ENCODE data around the gene SLC6A15. TPM values are rescaled to one million over a fixed set of nuclear protein-coding genes. Genes with fewer than 3 reads are reported as not detected.

The SLC6A15 gene
- total RNA-seq, 1 experiment from 2014 or later: 0.07 TPM

DNA sequence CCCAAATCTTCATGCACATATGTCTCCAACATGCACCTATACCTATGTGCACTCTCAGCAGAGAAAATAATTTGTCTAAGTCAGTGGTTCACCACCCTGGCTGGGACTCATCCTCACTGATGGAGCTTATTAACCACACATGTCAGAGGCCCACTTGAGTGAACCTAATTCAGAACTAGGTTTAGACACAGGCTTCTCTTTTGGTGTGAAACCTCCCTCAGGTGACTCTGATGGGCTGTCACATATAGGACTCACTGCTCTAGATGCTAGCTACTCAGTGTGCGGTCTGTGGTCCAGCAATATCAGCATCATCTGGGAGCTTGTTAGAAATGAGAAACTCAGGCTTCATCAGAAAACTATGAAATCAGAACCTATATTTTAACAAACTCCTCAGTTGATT is 85.7 kb downstream of the SLC6A15 start:
- Histone ChIP-seq H4K20me1 (ENCODE audit: insufficient read depth) (no peaks in the 10 kb centered on the region; the same call in 1 of the 2 replicates), H3K27me3 (ENCODE audit: insufficient read depth, low read length) (no peaks in the 10 kb centered on the region), H3K79me2 (ENCODE audit: insufficient read depth, low read length) (no peaks in the 10 kb centered on the region), H3K9me2 (ENCODE audit: insufficient read depth) (no peaks in the 10 kb centered on the region), H3K36me3 (ENCODE audit: control insufficient read depth in 1 of 2, insufficient read depth in 2 of 2, low read length in 2 of 2) (no peaks in the 10 kb centered on the region), H3K9me3 (ENCODE audit: control insufficient read depth in 1 of 2, insufficient read depth in 1 of 2, low read depth in 1 of 2, low read length in 2 of 2) (no peaks in the 10 kb centered on the region), H3K4me1 (ENCODE audit: control insufficient read depth in 1 of 2, insufficient read depth in 2 of 2, low read length in 2 of 2) (no peaks in the 10 kb centered on the region), H3K4me2 (ENCODE audit: low read length) (no peak overlapping the region), H3K9ac (ENCODE audit: low read length) (no peak overlapping the region), H2AFZ (ENCODE audit: low read depth, low read length, poor library complexity, severe bottlenecking) (no peak overlapping the region), H3K4me3 (replicated peaks in 1 of 2; ENCODE audit: low read depth in 1 of 2, low read length in 2 of 2) (no peak overlapping the region), H3K27ac (ENCODE audit: low read depth, low read length) (no peak overlapping the region)
- TF ChIP-seq ZFX (IDR thresholded peaks at IDR 0.05) (no peak), ELF1 (IDR thresholded peaks at IDR 0.05; ENCODE audit: borderline replicate concordance, low read depth) (no peak), MAX (IDR thresholded peaks at IDR 0.05) (no peak), POLR2AphosphoS5 (IDR thresholded peaks at IDR 0.05; ENCODE audit: low read depth, low read length) (no peak), YY1 (IDR thresholded peaks at IDR 0.05; ENCODE audit: extremely low read depth, insufficient replicate concordance, low read depth, low read length) (no peak), CBX3 (IDR thresholded peaks at IDR 0.05; ENCODE audit: low read depth) (no peak), SP1 (IDR thresholded peaks at IDR 0.05; ENCODE audit: low read depth) (no peak), SRF (IDR thresholded peaks at IDR 0.05; ENCODE audit: low read depth) (no peak), SIN3A (IDR thresholded peaks at IDR 0.05; ENCODE audit: low read depth) (no peak), EZH2phosphoT487 (IDR thresholded peaks at IDR 0.05; ENCODE audit: borderline replicate concordance) (no peak), CEBPB (IDR thresholded peaks at IDR 0.05; ENCODE audit: low read depth) (no peak), FOSL1 (IDR thresholded peaks at IDR 0.05; ENCODE audit: low read depth) (no peak), ZNF274 (IDR thresholded peaks at IDR 0.05; ENCODE audit: low read depth, low read length) (no peak), JUND (IDR thresholded peaks at IDR 0.05) (no peak)
- TF ChIP-seq, protein P1, sequence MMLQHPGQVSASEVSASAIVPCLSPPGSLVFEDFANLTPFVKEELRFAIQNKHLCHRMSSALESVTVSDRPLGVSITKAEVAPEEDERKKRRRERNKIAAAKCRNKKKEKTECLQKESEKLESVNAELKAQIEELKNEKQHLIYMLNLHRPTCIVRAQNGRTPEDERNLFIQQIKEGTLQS (IDR thresholded peaks at IDR 0.05): no peak
- TF ChIP-seq, protein P2, sequence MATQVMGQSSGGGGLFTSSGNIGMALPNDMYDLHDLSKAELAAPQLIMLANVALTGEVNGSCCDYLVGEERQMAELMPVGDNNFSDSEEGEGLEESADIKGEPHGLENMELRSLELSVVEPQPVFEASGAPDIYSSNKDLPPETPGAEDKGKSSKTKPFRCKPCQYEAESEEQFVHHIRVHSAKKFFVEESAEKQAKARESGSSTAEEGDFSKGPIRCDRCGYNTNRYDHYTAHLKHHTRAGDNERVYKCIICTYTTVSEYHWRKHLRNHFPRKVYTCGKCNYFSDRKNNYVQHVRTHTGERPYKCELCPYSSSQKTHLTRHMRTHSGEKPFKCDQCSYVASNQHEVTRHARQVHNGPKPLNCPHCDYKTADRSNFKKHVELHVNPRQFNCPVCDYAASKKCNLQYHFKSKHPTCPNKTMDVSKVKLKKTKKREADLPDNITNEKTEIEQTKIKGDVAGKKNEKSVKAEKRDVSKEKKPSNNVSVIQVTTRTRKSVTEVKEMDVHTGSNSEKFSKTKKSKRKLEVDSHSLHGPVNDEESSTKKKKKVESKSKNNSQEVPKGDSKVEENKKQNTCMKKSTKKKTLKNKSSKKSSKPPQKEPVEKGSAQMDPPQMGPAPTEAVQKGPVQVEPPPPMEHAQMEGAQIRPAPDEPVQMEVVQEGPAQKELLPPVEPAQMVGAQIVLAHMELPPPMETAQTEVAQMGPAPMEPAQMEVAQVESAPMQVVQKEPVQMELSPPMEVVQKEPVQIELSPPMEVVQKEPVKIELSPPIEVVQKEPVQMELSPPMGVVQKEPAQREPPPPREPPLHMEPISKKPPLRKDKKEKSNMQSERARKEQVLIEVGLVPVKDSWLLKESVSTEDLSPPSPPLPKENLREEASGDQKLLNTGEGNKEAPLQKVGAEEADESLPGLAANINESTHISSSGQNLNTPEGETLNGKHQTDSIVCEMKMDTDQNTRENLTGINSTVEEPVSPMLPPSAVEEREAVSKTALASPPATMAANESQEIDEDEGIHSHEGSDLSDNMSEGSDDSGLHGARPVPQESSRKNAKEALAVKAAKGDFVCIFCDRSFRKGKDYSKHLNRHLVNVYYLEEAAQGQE (IDR thresholded peaks at IDR 0.05; ENCODE audit: low read depth): no peak
- ChIA-PET RAD21 (ENCODE audit: low non-redundant PET in 1 of 2, low total read pairs in 2 of 2, uncharacterized antibody in 2 of 2, unreplicated experiment in 2 of 2) (no interaction called here), CTCF (no interaction called here), POLR2A (no interaction called here)
- BruUV-seq (replicated peaks): no TSS peak
- DNase-seq (ENCODE audit: low read depth, low spot score): no peak
- no peak for ATAC-seq
- intact Hi-C loops (cut with micrococcal nuclease): no loop called here

All from HCT116 (cell line).